ENCODE results near the gene PRELID1.

The PRELID1 gene

GRCh38 chr5:177309351-177310191, 6.0 kb downstream of the PRELID1 start:
- TF ChIP-seq CTCF (IDR thresholded peaks at IDR 0.05; ENCODE audit: low read depth, low read length): peak; percentile 93
- H3K4me3 ChIP-seq (replicated peaks in 1 of 2; ENCODE audit: low read depth in 2 of 2, low read length in 2 of 2): no peak overlapping the region
- DNase-seq (ENCODE audit: low read depth in 2 of 2): peak; percentile 75 to 77

- DNase-seq (ENCODE audit: low read depth in 2 of 2): no peak
- H3K4me3 ChIP-seq (replicated peaks in 1 of 2; ENCODE audit: low read depth in 2 of 2, low read length in 2 of 2): peak overlapping the region in 1 of 2 donors; percentile 57
- no peak for TF ChIP-seq CTCF (IDR thresholded peaks at IDR 0.05; ENCODE audit: low read depth, low read length)
Measured at GRCh38 chr5:177310332-177310731, 6.7 kb downstream of the PRELID1 start.

GRCh38 chr5:177310757-177311391, 7.3 kb downstream of the PRELID1 start:
- no peak for TF ChIP-seq CTCF (IDR thresholded peaks at IDR 0.05; ENCODE audit: low read depth, low read length)
- peak overlapping the region; percentile 57 to 68 for H3K4me3 ChIP-seq (replicated peaks in 1 of 2; ENCODE audit: low read depth in 2 of 2, low read length in 2 of 2)
- DNase-seq (ENCODE audit: low read depth in 2 of 2): peak; percentile 32 to 35

GRCh38 chr5:177311392-177311722, 7.8 kb downstream of the PRELID1 start:
- H3K4me3 ChIP-seq (replicated peaks in 1 of 2; ENCODE audit: low read depth in 2 of 2, low read length in 2 of 2): peak overlapping the region; percentile 57 to 68
- no peak for TF ChIP-seq CTCF (IDR thresholded peaks at IDR 0.05; ENCODE audit: low read depth, low read length)
- DNase-seq (ENCODE audit: low read depth in 2 of 2): no peak

GRCh38 chr5:177311723-177312648, 8.4 kb downstream of the PRELID1 start, which contains the start of gene MXD3:
TSS of gene MXD3 (minus strand) at chr5:177311898. CDS start at chr5:177311830, 68 bp downstream.
- peak; percentile 95 for DNase-seq (ENCODE audit: low read depth in 2 of 2)
- peak within 1 kb of the TSS; percentile 57 to 68 for H3K4me3 ChIP-seq (replicated peaks in 1 of 2; ENCODE audit: low read depth in 2 of 2, low read length in 2 of 2)
- no peak for TF ChIP-seq CTCF (IDR thresholded peaks at IDR 0.05; ENCODE audit: low read depth, low read length)

- H3K4me3 ChIP-seq (replicated peaks in 1 of 2; ENCODE audit: low read depth in 2 of 2, low read length in 2 of 2): peak overlapping the region in 1 of 2 donors; percentile 32
- DNase-seq (ENCODE audit: low read depth in 2 of 2): peak in 1 of 2 donors; percentile 26
- TF ChIP-seq CTCF (IDR thresholded peaks at IDR 0.05; ENCODE audit: low read depth, low read length): no peak
Measured at GRCh38 chr5:177312649-177313181, 9.1 kb downstream of the PRELID1 start.

Data from cardiac fibroblast (primary cell).